ENCODE measurements around the gene ADAMTSL4. TPM values are rescaled to one million over a fixed set of nuclear protein-coding genes. Genes with fewer than 3 reads are reported as not detected.

Gene ADAMTSL4
- total RNA-seq, 1 experiment from 2014 or later: 0.48 TPM

- in situ Hi-C loops (cut with HindIII; ENCODE audit: low pct_unique_long_range_greater_than_20kb, low sequenced_read_pairs): no loop called here
- no peak for DNase-seq (ENCODE audit: low read depth, low spot score)
These were observed 2.0 kb downstream of the ADAMTSL4 start for GRCh38 chr1:150551051-150551783.

DNA sequence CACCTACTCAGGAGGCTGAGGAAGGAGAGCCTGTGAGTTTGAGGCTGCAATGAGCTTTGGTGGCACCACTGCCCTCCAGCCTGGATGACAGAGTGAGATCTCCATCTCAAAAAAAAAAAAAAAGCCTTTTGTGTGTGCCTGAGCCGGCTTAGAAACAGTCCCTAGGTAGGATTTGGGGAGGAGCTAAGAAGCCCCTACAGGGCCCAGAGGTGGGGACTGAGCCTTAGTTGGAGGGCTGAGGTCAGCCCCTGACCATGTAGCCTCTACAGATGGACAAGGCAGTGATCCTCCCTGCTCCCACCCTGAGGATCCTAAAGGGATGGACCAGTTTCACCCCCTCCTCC, 2.5 kb downstream of the ADAMTSL4 start:
- no peak for DNase-seq (ENCODE audit: low read depth, low spot score)
- in situ Hi-C loops (cut with HindIII; ENCODE audit: low pct_unique_long_range_greater_than_20kb, low sequenced_read_pairs): no loop called here

- in situ Hi-C loops (cut with HindIII; ENCODE audit: low pct_unique_long_range_greater_than_20kb, low sequenced_read_pairs): no loop called here
- no peak for DNase-seq (ENCODE audit: low read depth, low spot score)
These were observed 3.1 kb downstream of the ADAMTSL4 start for GRCh38 chr1:150552128-150552910.

- in situ Hi-C loops (cut with HindIII; ENCODE audit: low pct_unique_long_range_greater_than_20kb, low sequenced_read_pairs): no loop called here
- no peak for DNase-seq (ENCODE audit: low read depth, low spot score)
These were observed 3.7 kb downstream of the ADAMTSL4 start for GRCh38 chr1:150552911-150553289.

DNA sequence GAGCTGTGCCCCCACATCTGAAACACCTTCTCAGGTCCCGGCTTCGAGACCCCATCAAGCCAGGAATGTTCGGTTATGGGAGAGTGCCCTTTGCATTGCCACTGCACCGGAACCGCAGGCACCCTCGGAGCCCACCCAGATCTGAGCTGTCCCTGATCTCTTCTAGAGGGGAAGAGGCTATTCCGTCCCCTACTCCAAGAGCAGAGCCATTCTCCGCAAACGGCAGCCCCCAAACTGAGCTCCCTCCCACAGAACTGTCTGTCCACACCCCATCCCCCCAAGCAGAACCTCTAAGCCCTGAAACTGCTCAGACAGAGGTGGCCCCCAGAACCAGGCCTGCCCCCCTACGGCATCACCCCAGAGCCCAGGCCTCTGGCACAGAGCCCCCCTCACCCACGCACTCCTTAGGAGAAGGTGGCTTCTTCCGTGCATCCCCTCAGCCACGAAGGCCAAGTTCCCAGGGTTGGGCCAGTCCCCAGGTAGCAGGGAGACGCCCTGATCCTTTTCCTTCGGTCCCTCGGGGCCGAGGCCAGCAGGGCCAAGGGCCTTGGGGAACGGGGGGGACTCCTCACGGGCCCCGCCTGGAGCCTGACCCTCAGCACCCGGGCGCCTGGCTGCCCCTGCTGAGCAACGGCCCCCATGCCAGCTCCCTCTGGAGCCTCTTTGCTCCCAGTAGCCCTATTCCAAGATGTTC, 4.3 kb downstream of the ADAMTSL4 start:
- in situ Hi-C loops (cut with HindIII; ENCODE audit: low pct_unique_long_range_greater_than_20kb, low sequenced_read_pairs): no loop called here
- no peak for DNase-seq (ENCODE audit: low read depth, low spot score)

- in situ Hi-C loops (cut with HindIII; ENCODE audit: low pct_unique_long_range_greater_than_20kb, low sequenced_read_pairs): no loop called here
- no peak for DNase-seq (ENCODE audit: low read depth, low spot score)
These were observed 4.9 kb downstream of the ADAMTSL4 start for GRCh38 chr1:150554086-150554452.

DNA sequence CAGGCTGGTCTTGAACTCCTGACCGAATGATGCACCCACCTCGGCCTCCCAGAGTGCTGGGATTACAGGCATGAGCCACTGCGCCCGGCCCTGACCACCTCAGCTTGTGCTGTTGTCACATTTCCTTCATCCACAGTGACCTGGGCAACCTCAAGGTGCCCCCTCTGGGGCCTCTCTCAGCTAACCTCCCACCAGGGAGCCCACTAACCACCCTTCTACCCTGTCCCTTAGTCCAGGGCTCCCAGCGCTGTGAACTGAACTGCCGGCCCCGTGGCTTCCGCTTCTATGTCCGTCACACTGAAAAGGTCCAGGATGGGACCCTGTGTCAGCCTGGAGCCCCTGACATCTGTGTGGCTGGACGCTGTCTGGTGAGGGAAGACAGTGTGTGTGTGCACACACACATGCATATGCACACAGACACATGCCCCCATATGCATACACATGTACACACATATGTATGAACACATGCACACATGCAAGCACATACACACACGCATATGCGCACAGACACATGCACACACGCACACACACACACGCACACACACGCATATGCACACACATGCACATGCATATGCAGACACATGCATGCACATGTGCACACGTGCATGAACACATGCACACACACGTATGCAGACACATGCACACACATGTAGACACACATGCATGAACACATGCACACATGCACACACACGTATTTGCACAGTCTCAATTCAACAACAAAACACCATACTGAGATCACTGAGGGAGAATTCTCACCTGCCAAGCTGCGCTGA, 6.2 kb downstream of the ADAMTSL4 start:
- in situ Hi-C loops (cut with HindIII; ENCODE audit: low pct_unique_long_range_greater_than_20kb, low sequenced_read_pairs): no loop called here
- no peak for DNase-seq (ENCODE audit: low read depth, low spot score)

- DNase-seq (ENCODE audit: low read depth, low spot score): no peak
- in situ Hi-C loops (cut with HindIII; ENCODE audit: low pct_unique_long_range_greater_than_20kb, low sequenced_read_pairs): no loop called here
These were observed 7.0 kb downstream of the ADAMTSL4 start for GRCh38 chr1:150555971-150556865.

- DNase-seq (ENCODE audit: low read depth, low spot score): no peak
- in situ Hi-C loops (cut with HindIII; ENCODE audit: low pct_unique_long_range_greater_than_20kb, low sequenced_read_pairs): no loop called here
These were observed 7.9 kb downstream of the ADAMTSL4 start for GRCh38 chr1:150557065-150557600.

DNA sequence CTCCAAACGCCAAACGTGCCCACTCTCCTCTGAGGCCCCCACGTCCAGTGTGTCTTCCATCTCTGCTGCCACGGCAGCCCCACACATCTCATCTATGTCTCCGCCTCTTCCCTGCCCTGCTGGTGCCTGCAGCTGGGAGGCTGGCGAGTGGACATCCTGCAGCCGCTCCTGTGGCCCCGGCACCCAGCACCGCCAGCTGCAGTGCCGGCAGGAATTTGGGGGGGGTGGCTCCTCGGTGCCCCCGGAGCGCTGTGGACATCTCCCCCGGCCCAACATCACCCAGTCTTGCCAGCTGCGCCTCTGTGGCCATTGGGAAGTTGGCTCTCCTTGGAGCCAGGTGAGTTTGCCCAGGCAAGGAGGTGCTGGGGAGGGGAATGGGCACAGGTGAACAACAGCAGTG, 8.6 kb downstream of the ADAMTSL4 start:
- in situ Hi-C loops (cut with HindIII; ENCODE audit: low pct_unique_long_range_greater_than_20kb, low sequenced_read_pairs): no loop called here

DNA sequence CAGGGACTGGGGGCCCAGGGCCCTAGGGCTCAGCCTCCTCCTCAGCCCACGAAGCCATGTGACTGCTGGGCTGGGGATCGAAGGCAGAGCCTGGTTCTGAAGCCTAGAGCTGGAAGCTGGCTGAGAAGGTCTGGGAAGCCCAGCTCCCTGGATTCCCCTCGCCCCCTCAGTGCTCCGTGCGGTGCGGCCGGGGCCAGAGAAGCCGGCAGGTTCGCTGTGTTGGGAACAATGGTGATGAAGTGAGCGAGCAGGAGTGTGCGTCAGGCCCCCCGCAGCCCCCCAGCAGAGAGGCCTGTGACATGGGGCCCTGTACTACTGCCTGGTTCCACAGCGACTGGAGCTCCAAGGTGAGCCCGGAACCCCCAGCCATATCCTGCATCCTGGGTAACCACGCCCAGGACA, 9.1 kb downstream of the ADAMTSL4 start:
- in situ Hi-C loops (cut with HindIII; ENCODE audit: low pct_unique_long_range_greater_than_20kb, low sequenced_read_pairs): no loop called here
- no peak for DNase-seq (ENCODE audit: low read depth, low spot score)

More for the DNA sequence above, 8.6 kb downstream of the ADAMTSL4 start:
- no peak for DNase-seq (ENCODE audit: low read depth, low spot score)

DNA sequence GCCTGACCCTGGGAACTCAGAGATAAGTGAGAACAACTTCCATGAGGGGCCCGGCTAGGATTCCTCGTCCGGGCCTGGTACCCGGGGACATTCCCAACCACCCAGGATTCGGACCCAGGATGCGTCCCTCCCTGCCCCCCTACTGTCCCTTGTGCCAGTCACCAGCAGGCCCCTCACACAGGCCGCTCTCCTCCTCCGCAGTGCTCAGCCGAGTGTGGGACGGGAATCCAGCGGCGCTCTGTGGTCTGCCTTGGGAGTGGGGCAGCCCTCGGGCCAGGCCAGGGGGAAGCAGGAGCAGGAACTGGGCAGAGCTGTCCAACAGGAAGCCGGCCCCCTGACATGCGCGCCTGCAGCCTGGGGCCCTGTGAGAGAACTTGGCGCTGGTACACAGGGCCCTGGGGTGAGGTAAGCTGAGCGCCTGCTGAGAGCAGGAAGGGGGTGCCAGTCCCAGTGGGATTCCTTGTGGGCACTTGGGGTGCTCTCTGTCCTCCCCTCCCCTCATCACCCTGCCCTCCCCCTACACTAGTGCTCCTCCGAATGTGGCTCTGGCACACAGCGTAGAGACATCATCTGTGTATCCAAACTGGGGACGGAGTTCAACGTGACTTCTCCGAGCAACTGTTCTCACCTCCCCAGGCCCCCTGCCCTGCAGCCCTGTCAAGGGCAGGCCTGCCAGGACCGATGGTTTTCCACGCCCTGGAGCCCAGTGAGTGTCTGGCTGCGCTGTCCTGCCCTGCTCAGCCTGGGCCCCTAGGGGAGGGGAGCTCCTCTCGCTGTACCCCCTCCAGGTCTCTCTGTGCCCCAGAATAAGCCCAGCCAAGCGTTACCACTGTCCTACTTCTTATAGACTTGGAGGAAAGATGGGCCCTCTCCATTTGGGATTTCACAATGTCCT, 9.8 kb downstream of the ADAMTSL4 start:
- DNase-seq (ENCODE audit: low read depth, low spot score): no peak
- in situ Hi-C loops (cut with HindIII; ENCODE audit: low pct_unique_long_range_greater_than_20kb, low sequenced_read_pairs): no loop called here

- no peak for DNase-seq (ENCODE audit: low read depth, low spot score)
- in situ Hi-C loops (cut with HindIII; ENCODE audit: low pct_unique_long_range_greater_than_20kb, low sequenced_read_pairs): no loop called here
These were observed 10.4 kb downstream of the ADAMTSL4 start for GRCh38 chr1:150559656-150560010.

DNA sequence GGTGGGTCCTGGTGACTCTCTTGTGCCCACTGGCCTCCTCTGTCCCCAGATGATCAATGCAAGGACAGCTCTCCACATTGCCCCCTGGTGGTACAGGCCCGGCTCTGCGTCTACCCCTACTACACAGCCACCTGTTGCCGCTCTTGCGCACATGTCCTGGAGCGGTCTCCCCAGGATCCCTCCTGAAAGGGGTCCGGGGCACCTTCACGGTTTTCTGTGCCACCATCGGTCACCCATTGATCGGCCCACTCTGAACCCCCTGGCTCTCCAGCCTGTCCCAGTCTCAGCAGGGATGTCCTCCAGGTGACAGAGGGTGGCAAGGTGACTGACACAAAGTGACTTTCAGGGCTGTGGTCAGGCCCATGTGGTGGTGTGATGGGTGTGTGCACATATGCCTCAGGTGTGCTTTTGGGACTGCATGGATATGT, 10.8 kb downstream of the ADAMTSL4 start:
- peak; percentile 83 for DNase-seq (ENCODE audit: low read depth, low spot score)
- in situ Hi-C loops (cut with HindIII; ENCODE audit: low pct_unique_long_range_greater_than_20kb, low sequenced_read_pairs): no loop called here

- in situ Hi-C loops (cut with HindIII; ENCODE audit: low pct_unique_long_range_greater_than_20kb, low sequenced_read_pairs): no loop called here
- DNase-seq (ENCODE audit: low read depth, low spot score): peak; percentile 91
These were observed 11.5 kb downstream of the ADAMTSL4 start for GRCh38 chr1:150560576-150561253.

Measured in SK-MEL-5 (cell line).